GM21576 (cell line): ENCODE measurements around the gene TAF11L5.
"Not testable (repeated sequence)": the region's sequence is repeated elsewhere in the genome, so short reads cannot be mapped to it uniquely, and the experiment has no call there.

Source experiments
- ATAC-seq: cut with Tn5 transposase; IDR thresholded peaks from one replicate; pipeline ENCODE4 v1.9.1; 2021; ENCODE audit warnings: mild to moderate bottlenecking, moderate library complexity; ENCODE audit not compliant: unreplicated experiment

The TAF11L5 gene

GRCh38 chr5:17524935-17525334 lies at the start of gene TAF11L5:
TAF11L5 (plus strand) TSS chr5:17525235.
- not testable (repeated sequence) for ATAC-seq

GRCh38 chr5:17477043-17477442 lies 48.0 kb upstream of the TAF11L5 start:
- no peak for ATAC-seq

DNA sequence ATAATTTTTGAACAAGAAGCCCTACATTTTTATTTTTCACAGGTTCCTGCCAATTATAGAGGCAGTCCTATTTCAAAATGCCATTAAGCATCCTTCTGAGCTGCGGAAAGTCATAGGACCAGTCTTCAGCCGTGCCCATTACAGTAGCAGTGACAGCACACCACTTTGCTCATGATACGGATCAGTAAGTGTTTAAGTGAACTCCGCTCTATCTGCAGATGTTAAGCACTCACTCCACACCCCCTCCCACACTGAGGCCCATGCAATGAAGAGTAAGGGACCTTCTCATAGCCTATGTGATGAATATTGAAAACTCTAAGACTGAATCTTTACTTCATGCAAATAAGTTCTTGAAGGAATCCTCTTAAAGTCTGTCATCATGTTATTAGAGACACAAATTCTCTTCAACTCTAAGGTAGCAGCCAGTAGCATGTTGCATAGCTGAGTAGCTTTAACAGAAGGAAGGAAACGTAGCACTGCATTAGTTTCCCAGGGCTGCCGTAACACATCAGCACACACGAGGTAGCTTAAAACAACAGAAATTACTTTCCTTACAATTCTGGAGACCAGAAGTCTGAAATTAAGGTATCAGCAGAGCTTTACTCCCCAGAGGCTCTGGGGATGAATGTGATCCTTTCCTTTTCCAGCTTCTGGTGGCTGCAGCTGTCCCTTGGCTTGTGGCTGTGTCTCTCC lies 47.3 kb upstream of the TAF11L5 start:
- ATAC-seq, result no peak

DNA sequence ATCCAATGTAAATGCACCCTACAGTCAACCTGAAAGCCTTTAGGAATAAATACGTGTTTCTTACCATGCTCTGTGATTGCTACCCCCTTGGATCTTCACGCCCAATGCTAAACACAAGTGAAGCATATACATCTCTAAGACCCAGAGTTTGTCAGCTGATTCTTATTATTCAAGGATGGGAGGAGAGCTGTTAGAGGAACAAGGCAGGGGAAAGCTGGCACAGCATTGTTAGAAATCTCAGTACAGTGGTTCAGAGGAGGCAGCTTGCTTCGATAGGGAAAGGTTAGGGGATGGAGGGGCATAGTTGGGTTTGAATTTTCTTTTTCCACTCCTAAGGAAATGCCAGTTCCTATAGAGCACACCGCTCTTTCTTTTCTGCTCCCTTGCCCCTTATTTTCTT lies 43.7 kb upstream of the TAF11L5 start:
- no peak for ATAC-seq

GRCh38 chr5:17482790-17483189 lies 42.2 kb upstream of the TAF11L5 start:
- ATAC-seq, result no peak

DNA sequence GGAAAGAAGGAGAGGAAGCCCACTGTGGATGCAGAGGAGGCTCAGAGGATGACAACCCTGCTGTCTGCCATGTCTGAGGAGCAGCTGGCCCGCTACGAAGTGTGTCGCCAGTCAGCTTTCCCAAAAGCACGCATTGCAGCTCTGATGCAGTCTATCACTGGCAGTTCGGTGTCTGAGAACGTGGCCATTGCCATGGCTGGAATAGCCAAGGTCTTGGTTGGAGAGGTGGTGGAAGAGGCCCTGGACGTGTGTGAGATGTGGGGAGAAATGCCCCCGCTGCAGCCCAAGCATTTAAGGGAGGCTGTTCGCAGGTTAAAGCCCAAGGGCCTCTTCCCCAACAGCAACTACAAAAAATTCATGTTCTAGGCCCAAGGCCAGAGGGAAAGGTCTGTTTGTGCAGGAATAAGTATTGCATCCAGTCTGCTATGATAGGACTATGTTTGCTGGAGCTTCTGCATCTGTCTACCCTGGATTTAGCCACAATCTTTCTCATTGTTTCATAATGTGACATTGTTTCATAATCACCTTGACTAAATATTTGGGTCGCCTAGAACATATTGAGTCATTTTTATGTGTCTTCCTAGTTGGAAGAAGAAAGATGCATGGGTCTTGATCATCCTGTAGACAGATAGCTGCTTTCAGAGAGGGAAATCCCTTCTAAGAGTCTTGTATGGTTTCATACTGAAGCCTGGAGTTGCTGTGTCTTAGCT lies 38.4 kb upstream of the TAF11L5 start:
- not testable (repeated sequence) for ATAC-seq

GRCh38 chr5:17487174-17487512 lies 37.9 kb upstream of the TAF11L5 start:
- no peak for ATAC-seq

- not testable (repeated sequence) for ATAC-seq
These were observed 33.8 kb upstream of the TAF11L5 start for GRCh38 chr5:17491257-17491656.

DNA sequence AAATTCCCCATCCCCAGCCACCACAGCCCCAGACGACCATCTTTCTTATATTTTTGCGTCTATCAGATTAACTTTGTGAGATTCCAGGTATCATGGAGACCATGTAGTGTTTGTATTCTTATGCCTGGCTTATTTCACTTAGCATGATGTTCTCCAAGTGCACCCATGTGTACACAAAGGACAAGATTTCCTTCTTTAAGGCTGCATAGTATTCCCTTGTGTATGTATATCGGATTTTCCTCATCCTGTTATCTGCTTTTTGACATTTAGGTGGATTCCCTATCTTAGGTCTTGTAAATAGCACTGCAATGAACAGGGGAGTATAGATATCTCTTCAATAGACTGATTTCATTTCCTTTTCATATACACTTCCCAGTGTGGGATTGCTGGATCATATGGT lies 32.3 kb upstream of the TAF11L5 start:
- ATAC-seq, result no peak

DNA sequence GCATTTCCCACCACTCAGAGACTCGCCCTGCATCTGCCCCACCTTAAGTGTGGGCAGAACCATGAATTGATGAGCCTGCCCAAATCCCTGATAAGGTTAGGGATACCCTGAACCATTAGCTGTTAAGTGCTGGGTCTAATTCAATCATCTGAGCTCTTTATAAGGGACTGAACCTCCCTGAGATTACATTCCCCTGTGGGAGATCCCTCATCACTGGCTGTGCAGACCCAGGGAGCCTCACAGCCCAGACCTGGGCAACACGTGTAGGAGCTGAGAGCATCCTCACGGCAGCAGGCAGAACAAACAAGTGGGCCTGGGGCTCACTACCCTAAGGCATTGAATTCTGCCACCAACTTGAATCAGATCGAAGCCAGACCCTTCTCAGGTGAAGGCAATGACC lies 27.6 kb upstream of the TAF11L5 start:
- ATAC-seq, result no peak

DNA sequence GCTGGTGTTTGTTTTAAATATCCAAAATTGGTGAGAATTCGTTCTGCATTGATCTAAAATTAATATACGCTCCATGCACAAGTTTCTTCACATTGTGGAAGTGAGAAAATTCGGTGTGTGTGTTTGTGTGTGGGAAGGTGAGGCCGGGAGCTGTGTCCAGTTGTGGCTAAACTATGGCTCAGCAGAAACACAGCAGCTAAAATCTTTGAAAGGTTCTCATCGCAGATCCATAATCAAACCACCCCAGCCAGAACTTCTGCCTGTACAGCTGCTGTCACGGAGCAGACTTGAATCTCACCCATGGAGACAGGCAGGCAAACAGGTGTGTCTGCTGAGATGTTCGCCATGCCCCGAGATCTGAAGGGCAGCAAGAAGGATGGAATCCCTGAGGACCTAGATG lies 27.1 kb upstream of the TAF11L5 start, which contains the start of gene TAF11L2:
TSS of gene TAF11L2 (plus strand) at position 301 of the 400 bp plus-strand sequence.
- ATAC-seq, result not testable (repeated sequence)

DNA sequence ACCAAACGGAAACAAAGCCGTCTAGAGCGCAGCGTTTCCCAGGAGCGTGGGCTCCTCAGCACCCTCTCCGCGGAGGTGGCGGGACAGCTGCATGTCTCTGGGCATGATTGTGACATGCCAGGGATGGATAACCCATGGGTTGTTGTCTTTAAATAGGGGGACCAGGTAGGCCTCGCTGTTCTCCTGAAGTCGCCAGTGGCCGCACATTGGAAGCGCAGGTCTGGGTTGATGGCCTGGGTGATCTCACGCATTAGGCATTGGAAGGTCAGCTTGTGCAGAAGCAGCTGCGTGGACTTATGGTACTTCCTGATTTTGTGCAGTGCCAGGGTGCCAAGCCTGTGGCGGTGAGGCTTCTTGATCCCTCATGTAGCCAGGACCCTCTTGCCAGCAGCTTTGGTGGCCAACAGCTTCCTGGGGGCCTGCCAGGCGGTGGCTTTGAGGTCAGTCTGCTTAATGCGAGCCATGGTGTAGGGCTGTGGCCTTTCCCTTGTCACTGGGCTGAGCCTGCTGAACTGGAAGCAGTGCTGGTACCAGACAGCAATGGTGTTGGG lies 13.2 kb upstream of the TAF11L5 start:
- ATAC-seq, result no peak

DNA sequence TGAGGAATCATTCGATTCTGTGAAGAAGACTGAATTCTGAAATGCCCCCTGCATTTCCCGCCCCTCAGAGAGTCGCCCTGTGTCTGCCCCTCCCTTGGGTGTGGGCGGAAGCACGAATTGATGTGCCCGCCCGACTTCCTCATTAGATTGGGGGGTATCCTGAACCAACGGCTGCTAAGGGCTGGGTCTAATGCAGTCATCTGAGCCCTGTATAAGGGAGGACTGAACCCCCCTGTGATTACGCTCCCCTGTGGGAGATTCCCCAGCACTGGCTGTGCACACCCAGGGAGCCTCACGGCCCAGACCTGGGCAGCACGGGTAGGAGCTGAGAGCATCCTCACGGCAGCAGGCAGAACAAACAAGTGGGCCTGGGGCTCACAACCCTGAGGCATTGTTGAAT lies 7.5 kb upstream of the TAF11L5 start:
- ATAC-seq, result not testable (repeated sequence)

GRCh38 chr5:17518067-17518466 lies 7.0 kb upstream of the TAF11L5 start, which contains the start of gene TAF11L3:
TAF11L3 (plus strand) TSS chr5:17518367.
- ATAC-seq, result not testable (repeated sequence)

GRCh38 chr5:17519508-17519907 lies 5.5 kb upstream of the TAF11L5 start:
- not testable (repeated sequence) for ATAC-seq

GRCh38 chr5:17521501-17521900 lies 3.5 kb upstream of the TAF11L5 start, which contains the start of gene TAF11L4:
TAF11L4 (plus strand) TSS chr5:17521801.
- ATAC-seq, result not testable (repeated sequence)

DNA sequence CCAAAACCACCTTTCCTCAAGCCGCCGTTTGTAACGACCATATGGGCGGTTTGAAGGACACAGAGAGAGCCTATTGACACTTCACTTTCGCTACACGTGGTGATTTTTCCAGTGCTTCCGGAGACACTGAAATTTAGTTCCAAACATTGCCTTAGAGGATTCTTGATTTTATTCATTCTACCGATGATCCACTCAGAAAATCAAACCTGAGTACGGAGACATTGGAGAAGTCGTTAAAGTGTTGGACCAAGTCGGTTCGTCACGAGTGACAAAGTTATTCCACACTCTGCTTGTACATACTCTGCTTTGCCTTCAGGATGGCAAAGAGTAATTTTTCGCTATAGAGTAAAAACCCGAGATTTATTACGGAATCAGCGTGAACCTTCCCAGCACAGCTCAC lies 1.5 kb downstream of the TAF11L5 start:
- not testable (repeated sequence) for ATAC-seq

GRCh38 chr5:17528369-17528768 lies 3.3 kb downstream of the TAF11L5 start, which contains the start of gene TAF11L6:
TAF11L6 (plus strand) TSS chr5:17528669.
- ATAC-seq, result not testable (repeated sequence)
